PC-3 (cell line): ENCODE results near the gene NPAS2. TPM values are rescaled to one million over a fixed set of nuclear protein-coding genes. Genes with fewer than 3 reads are reported as not detected.

Experiments used
- ATAC-seq: fragments of 200-7000 bp; cut with Tn5 transposase; 2 replicates; pipeline ENCODE4 v1.9.1; 2020; ENCODE audit warnings: mild to moderate bottlenecking, moderate library complexity
- BruUV-seq: library from RNA; stranded (reverse); fragments of 400-500 nt; replicated peaks from 2 replicates; lab custom pipeline; 2021; lab: Mats Ljungman, UMichigan
- CTCF ChIA-PET: fragments of 300-600 bp; sonication (Branson Sonifier 250); formaldehyde crosslinking; loops from one replicate; lab custom pipeline; 2022; ENCODE audit warnings: antibody characterized with exemption; lab: Charles Lee
- POLR2A ChIA-PET: fragments of 300-600 bp; sonication (Branson Sonifier 250); formaldehyde crosslinking; loops from one replicate; lab custom pipeline; 2022; ENCODE audit warnings: antibody characterized with exemption; ENCODE audit not compliant: unreplicated experiment; lab: Charles Lee
- DNase-seq: peaks from one replicate; pipeline ENCODE4 v3.0.0-alpha.2; 2015
- H2AFZ ChIP-seq: fragments of 300-600 bp; sonication (generic); 2 replicates; pipeline ENCODE4 v1.6.0; 2016; ENCODE audit warnings: antibody characterized with exemption, low read length
- H3F3A ChIP-seq: fragments of 300-600 bp; sonication (generic); one replicate; pipeline ENCODE4 v1.6.0; 2017; ENCODE audit warnings: antibody characterized with exemption, low read length, control low read depth, mild to moderate bottlenecking; ENCODE audit not compliant: unreplicated experiment
- H3K27ac ChIP-seq: fragments of 300-600 bp; sonication (generic); 2 replicates; pipeline ENCODE4 v1.5.1; 2016; ENCODE audit warnings: mild to moderate bottlenecking, low read length
- H3K27me3 ChIP-seq: fragments of 300-600 bp; sonication (generic); 2 replicates; pipeline ENCODE4 v1.6.1; 2016; ENCODE audit warnings: low read length, mixed read lengths
- H3K36me3 ChIP-seq: fragments of 300-600 bp; sonication (generic); 2 replicates; pipeline ENCODE4 v1.6.1; 2016; ENCODE audit warnings: low read depth, mixed run types, low read length, mixed read lengths
- H3K4me1 ChIP-seq: fragments of 300-600 bp; sonication (generic); 2 replicates; pipeline ENCODE4 v1.5.1; 2016; ENCODE audit warnings: low read length; ENCODE audit not compliant: insufficient read depth
- H3K4me2 ChIP-seq: fragments of 300-600 bp; sonication (generic); 2 replicates; pipeline ENCODE4 v1.6.0; 2016; ENCODE audit warnings: low read length
- H3K4me3 ChIP-seq: fragments of 300-600 bp; sonication (generic); 2 replicates; pipeline ENCODE4 v1.5.1; 2016; ENCODE audit warnings: mild to moderate bottlenecking, low read length, mixed read lengths
- H3K79me2 ChIP-seq: fragments of 300-600 bp; sonication (generic); 2 replicates; pipeline ENCODE4 v1.6.1; 2017; ENCODE audit warnings: low read length, mixed read lengths
- H3K9ac ChIP-seq: fragments of 300-600 bp; sonication (generic); 2 replicates; pipeline ENCODE4 v1.6.0; 2016; ENCODE audit warnings: mild to moderate bottlenecking, low read length
- H3K9me2 ChIP-seq: fragments of 300-600 bp; sonication (generic); replicated peaks from 2 replicates; pipeline ENCODE4 v1.6.1; 2016; ENCODE audit warnings: mixed run types, low read length, mixed read lengths
- H3K9me3 ChIP-seq: fragments of 300-600 bp; sonication (generic); 2 replicates; pipeline ENCODE4 v1.6.1; 2016; ENCODE audit warnings: low read length, mixed read lengths
- H4K20me1 ChIP-seq: fragments of 300-600 bp; sonication (generic); 2 replicates; pipeline ENCODE4 v1.6.1; 2016; ENCODE audit warnings: low read length, mixed read lengths
- EZH2 ChIP-seq: fragments of 300-600 bp; sonication (generic); IDR thresholded peaks from one replicate; pipeline ENCODE4 v1.6.1; 2017; ENCODE audit warnings: antibody characterized with exemption, mild to moderate bottlenecking, low read length; ENCODE audit not compliant: unreplicated experiment
- EZH2phosphoT487 ChIP-seq: fragments of 300-600 bp; sonication (generic); IDR thresholded peaks from 2 replicates; pipeline ENCODE4 v1.6.1; 2018; ENCODE audit warnings: mild to moderate bottlenecking, antibody characterized with exemption, low read length, borderline replicate concordance
- intact Hi-C: fragments of 100-400 bp; cut with micrococcal nuclease; formaldehyde crosslinking; loops from 2 replicates; pipeline ENCODE4 v1.9.0; 2023
- total RNA-seq: library from RNA; depleted of rRNA; stranded (reverse); fragments of >200 nt; gene quantifications from 2 replicates; pipeline ENCODE4 v1.2.3, GENCODE V29; 2014
- TF ChIP-seq, protein P1 (sequence below): fragments of 300-600 bp; sonication (generic); conservative IDR thresholded peaks from 2 replicates; pipeline ENCODE4 v1.5.1; 2017; ENCODE audit warnings: antibody characterized with exemption, low read depth, mild to moderate bottlenecking, low read length

The NPAS2 gene
- total RNA-seq, 1 experiment from 2014 or later, result 55.4 TPM

GRCh38 chr2:100924520-100925451, 104.8 kb downstream of the NPAS2 start:
- Histone ChIP-seq H3K9ac (no peak overlapping the region), H4K20me1 (no peaks in the 10 kb centered on the region), H3K36me3 (peaks cover 48% of the 10 kb centered on the region), H3K4me2 (no peak overlapping the region), H3K27me3 (no peaks in the 10 kb centered on the region), H3K9me2 (no peaks in the 10 kb centered on the region), H3K27ac (no peak overlapping the region), H3F3A (no peaks in the 10 kb centered on the region), H3K4me1 (no peaks in the 10 kb centered on the region), H3K4me3 (no peak overlapping the region), H3K9me3 (no peaks in the 10 kb centered on the region), H2AFZ (no peak overlapping the region), H3K79me2 (no peaks in the 10 kb centered on the region)
- BruUV-seq, result no TSS peak
- intact Hi-C loops, result no loop called here
- DNase-seq (no peak), ATAC-seq (no peak)
- TF ChIP-seq, protein P1, sequence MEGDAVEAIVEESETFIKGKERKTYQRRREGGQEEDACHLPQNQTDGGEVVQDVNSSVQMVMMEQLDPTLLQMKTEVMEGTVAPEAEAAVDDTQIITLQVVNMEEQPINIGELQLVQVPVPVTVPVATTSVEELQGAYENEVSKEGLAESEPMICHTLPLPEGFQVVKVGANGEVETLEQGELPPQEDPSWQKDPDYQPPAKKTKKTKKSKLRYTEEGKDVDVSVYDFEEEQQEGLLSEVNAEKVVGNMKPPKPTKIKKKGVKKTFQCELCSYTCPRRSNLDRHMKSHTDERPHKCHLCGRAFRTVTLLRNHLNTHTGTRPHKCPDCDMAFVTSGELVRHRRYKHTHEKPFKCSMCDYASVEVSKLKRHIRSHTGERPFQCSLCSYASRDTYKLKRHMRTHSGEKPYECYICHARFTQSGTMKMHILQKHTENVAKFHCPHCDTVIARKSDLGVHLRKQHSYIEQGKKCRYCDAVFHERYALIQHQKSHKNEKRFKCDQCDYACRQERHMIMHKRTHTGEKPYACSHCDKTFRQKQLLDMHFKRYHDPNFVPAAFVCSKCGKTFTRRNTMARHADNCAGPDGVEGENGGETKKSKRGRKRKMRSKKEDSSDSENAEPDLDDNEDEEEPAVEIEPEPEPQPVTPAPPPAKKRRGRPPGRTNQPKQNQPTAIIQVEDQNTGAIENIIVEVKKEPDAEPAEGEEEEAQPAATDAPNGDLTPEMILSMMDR, result no peak
- TF ChIP-seq EZH2 (no peak), EZH2phosphoT487 (no peak)
- ChIA-PET POLR2A (no interaction called here), CTCF (no interaction called here)

DNA sequence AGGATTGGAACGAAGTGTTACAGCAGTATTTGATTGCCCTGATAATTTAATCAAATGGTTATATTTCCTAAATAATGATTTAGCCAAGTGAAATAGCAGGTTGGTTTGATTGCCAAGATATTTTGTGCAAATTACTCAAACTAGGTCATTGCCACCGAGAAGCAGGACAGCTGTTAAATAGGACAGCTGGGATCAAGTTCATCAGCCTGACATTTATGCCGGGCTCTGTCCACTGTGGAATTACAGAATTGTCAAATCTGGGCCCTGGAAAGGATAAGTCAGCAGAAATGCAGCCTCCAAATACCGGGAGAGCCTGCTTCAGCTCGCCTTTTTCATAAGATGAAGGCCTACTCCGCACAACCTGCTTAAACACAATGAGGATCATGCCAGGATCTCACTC, 108.3 kb downstream of the NPAS2 start:
- H3K27ac ChIP-seq, result no peak overlapping the region
- peaks cover 66% of the 10 kb centered on the region for H3K36me3 ChIP-seq
- no peak for DNase-seq
- no peak overlapping the region for H3K9ac ChIP-seq
- H4K20me1 ChIP-seq, result no peaks in the 10 kb centered on the region
- no peaks in the 10 kb centered on the region for H3K4me1 ChIP-seq
- H3K27me3 ChIP-seq, result no peaks in the 10 kb centered on the region
- no peak overlapping the region for H3K4me2 ChIP-seq
- intact Hi-C loops, result no loop called here
- H3K9me3 ChIP-seq, result no peaks in the 10 kb centered on the region
- H3F3A ChIP-seq, result no peaks in the 10 kb centered on the region
- H3K79me2 ChIP-seq, result no peaks in the 10 kb centered on the region
- no peak overlapping the region for H2AFZ ChIP-seq
- TF ChIP-seq EZH2phosphoT487, result no peak
- TF ChIP-seq, protein P1, result no peak
- no peak for TF ChIP-seq EZH2
- no TSS peak for BruUV-seq
- H3K9me2 ChIP-seq, result no peaks in the 10 kb centered on the region
- ChIA-PET POLR2A (interaction anchor here (0.5 kb wide), 1 partner anchor 277 kb away, joined by 3 read pairs; no protein-coding TSS in a partner anchor), CTCF (no interaction called here)
- ATAC-seq, result no peak
- H3K4me3 ChIP-seq, result no peak overlapping the region

DNA sequence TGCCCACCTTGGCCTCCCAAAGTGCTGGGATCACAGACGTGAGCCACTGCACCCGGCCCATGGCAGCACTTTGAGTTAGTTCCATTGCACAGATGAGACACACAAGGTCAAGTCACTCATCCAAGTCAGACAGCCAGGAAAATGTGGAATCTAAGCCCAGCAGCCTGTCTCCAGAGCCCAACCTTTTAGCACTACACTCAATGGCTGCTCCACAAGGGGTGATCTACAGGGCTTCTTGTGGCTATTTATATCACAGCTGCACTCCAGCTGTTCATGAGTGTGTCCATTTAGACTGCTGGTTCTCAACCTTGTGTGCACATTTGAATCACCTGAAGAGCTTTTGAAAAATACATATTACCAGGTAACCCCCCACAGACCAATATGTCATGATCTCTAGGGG, 109.2 kb downstream of the NPAS2 start:
- ATAC-seq (no peak), DNase-seq (no peak)
- intact Hi-C loops, result no loop called here
- Histone ChIP-seq H3K4me3 (no peak overlapping the region), H3K4me1 (no peaks in the 10 kb centered on the region), H3K9me2 (no peaks in the 10 kb centered on the region), H4K20me1 (no peaks in the 10 kb centered on the region), H3K27ac (no peak overlapping the region), H3K9me3 (no peaks in the 10 kb centered on the region), H3K27me3 (no peaks in the 10 kb centered on the region), H3K36me3 (peaks cover 75% of the 10 kb centered on the region), H2AFZ (no peak overlapping the region), H3K79me2 (no peaks in the 10 kb centered on the region), H3K9ac (no peak overlapping the region), H3K4me2 (no peak overlapping the region), H3F3A (no peaks in the 10 kb centered on the region)
- TF ChIP-seq EZH2, result no peak
- TF ChIP-seq, protein P1, result no peak
- no peak for TF ChIP-seq EZH2phosphoT487
- no TSS peak for BruUV-seq
- CTCF ChIA-PET, result no interaction called here
- POLR2A ChIA-PET, result no interaction called here
